Lung (tissue), 12 donors: Measurements from ENCODE around the gene HMCES. TPM values are rescaled to one million over a fixed set of nuclear protein-coding genes. Genes with fewer than 3 reads are reported as not detected.

ENCODE experiments used
- ATAC-seq: fragments of 200-7000 bp; cut with Tn5 transposase; one replicate; pipeline ENCODE4 v1.9.1; 2020; ENCODE audit warnings: moderate number of reproducible peaks; ENCODE audit not compliant: insufficient read depth, low FRiP score
- DNase-seq, 3 donors: peaks; one replicate each; pipeline ENCODE4 v3.0.0-alpha.2; 2013 to 2017
- H3K27ac ChIP-seq, 2 donors: one replicate each; pipeline ENCODE4 v1.5.1; 2013; ENCODE audit warnings: mild to moderate bottlenecking in 2 of 2, moderate library complexity in 2 of 2, control low read depth in 1 of 2, inconsistent platforms in 1 of 2, low read depth in 1 of 2, low read length in 1 of 2
- H3K27me3 ChIP-seq, 3 donors: one replicate each; pipeline ENCODE4 v1.5.1; 2013; ENCODE audit warnings: low read length in 2 of 3; ENCODE audit not compliant: control insufficient read depth in 3 of 3, insufficient read depth in 3 of 3
- H3K36me3 ChIP-seq, 4 donors: one replicate each; pipeline ENCODE4 v1.5.1; 2013; ENCODE audit warnings: low read length in 4 of 4, mild to moderate bottlenecking in 1 of 4, moderate library complexity in 1 of 4; ENCODE audit not compliant: control insufficient read depth in 4 of 4, insufficient read depth in 4 of 4
- H3K4me1 ChIP-seq, 5 donors: one replicate each; pipeline ENCODE4 v1.5.1; 2013; ENCODE audit warnings: low read length in 5 of 5, mild to moderate bottlenecking in 2 of 5, moderate library complexity in 1 of 5; ENCODE audit not compliant: control insufficient read depth in 5 of 5, insufficient read depth in 5 of 5
- H3K4me3 ChIP-seq: one replicate; pipeline ENCODE4 v1.5.1; 2013; ENCODE audit warnings: mild to moderate bottlenecking, control low read depth, moderate library complexity
- H3K9ac ChIP-seq, 2 donors: one replicate each; pipeline ENCODE4 v1.5.1; 2013; ENCODE audit warnings: low read length in 2 of 2, control low read depth in 1 of 2; ENCODE audit not compliant: insufficient read depth in 1 of 2
- H3K9me3 ChIP-seq, 4 donors: one replicate each; pipeline ENCODE4 v1.5.1; 2013; ENCODE audit warnings: low read length in 3 of 4, mild to moderate bottlenecking in 1 of 4, moderate library complexity in 1 of 4; ENCODE audit not compliant: control insufficient read depth in 4 of 4, insufficient read depth in 3 of 4
- WGBS, 2 donors: extraction: QIAGEN DNeasy Blood & Tissue Kit; methylation state at CpG; one replicate each; pipeline ENCODE4 v1.1.7; 2013; 5-methylcytosine and 5-hydroxymethylcytosine counted together
- polyA plus RNA-seq, 2 donors: library from polyadenylated mRNA; stranded (reverse); fragments of 200-250 nt; gene quantifications; one replicate each; pipeline ENCODE4 v1.2.1, GENCODE V29; 2013
- total RNA-seq, 2 donors: library from RNA; depleted of rRNA in 1 of 2; stranded (reverse); fragments of >200 nt in 1 of 2; gene quantifications; one replicate each; pipeline ENCODE4 v1.2.1, GENCODE V29; 2014 to 2021
- TF ChIP-seq, protein P1 (sequence below): IDR thresholded peaks from 2 replicates; pipeline ENCODE4 v1.5.1; 2012; ENCODE audit warnings: mild to moderate bottlenecking; ENCODE audit errors: control extremely low read depth, extremely low read depth
- donor health status: control.
- donor health status: control.
- donor health status: Bipolar disorder and iron deficiency.
- donor health status: healthy.
- donor health status: DM: yes; HTN: yes; CAD: no.

The HMCES gene
- total and polyA plus RNA-seq, 4 donors, result 23.2 to 36.6 (median 34.6) TPM

DNA sequence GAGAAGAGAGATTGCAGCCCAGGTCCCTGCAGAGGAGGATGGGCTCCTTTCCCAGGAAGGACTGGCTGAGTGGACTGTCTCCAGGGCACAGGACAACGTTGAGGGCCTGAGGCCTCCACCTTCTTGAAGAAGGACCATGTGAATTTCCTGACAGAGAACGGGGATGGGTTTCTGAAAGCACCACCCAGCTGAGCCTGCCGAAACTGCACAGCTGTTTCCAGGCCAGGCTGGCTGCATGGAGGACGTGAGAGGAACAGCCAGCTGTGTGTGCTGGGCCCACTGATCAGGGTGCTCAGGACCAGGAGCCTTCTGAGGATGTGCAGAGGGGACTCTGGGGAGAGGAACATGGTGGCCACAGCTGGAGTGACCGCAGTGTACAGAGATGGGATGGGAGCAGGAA lies 39.2 kb downstream of the HMCES start:
- Histone ChIP-seq H3K27me3 (no peaks in the 10 kb centered on the region), H3K4me3 (no peak overlapping the region), H3K4me1 (peaks cover 3 to 22% (median 11%) of the 10 kb centered on the region in 5 donors), H3K27ac (no peak overlapping the region), H3K9me3 (no peaks in the 10 kb centered on the region), H3K9ac (no peak overlapping the region), H3K36me3 (peaks cover 0 to 7% (median 2%) of the 10 kb centered on the region in 4 donors)
- TF ChIP-seq, protein P1, sequence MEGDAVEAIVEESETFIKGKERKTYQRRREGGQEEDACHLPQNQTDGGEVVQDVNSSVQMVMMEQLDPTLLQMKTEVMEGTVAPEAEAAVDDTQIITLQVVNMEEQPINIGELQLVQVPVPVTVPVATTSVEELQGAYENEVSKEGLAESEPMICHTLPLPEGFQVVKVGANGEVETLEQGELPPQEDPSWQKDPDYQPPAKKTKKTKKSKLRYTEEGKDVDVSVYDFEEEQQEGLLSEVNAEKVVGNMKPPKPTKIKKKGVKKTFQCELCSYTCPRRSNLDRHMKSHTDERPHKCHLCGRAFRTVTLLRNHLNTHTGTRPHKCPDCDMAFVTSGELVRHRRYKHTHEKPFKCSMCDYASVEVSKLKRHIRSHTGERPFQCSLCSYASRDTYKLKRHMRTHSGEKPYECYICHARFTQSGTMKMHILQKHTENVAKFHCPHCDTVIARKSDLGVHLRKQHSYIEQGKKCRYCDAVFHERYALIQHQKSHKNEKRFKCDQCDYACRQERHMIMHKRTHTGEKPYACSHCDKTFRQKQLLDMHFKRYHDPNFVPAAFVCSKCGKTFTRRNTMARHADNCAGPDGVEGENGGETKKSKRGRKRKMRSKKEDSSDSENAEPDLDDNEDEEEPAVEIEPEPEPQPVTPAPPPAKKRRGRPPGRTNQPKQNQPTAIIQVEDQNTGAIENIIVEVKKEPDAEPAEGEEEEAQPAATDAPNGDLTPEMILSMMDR, result no peak
- no peak for ATAC-seq
- 48 to 62% methylated on average over 5 of the region's 5 CpGs for WGBS, 2 donors
- DNase-seq, result peak in 1 of 3 donors; percentile 24

DNA sequence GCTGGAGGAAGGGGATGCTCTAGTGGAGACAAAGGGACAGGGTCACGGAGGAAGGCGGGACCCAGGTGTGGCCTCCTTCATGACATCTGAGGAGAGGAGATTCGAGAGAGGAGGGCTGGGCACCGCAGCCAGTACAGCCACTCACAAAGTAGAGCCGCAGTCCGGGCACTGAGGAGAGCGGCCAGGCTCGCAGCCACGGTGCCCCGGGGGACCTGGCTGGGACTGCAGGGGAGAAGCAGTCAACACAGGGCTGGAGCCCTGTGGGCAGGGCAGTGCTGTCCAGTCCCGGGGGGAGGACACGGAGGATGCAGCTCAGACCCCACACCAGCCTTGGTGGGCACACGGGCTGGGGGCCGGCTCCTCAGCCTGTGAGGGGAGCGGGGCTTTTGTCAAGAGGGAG lies 40.3 kb downstream of the HMCES start:
- Histone ChIP-seq H3K27me3 (no peaks in the 10 kb centered on the region), H3K4me1 (peaks cover 3 to 17% (median 6%) of the 10 kb centered on the region in 5 donors), H3K36me3 (peaks cover 0 to 7% (median 3%) of the 10 kb centered on the region in 4 donors), H3K9ac (no peak overlapping the region), H3K4me3 (no peak overlapping the region), H3K27ac (no peak overlapping the region), H3K9me3 (no peaks in the 10 kb centered on the region)
- 95 to 96% methylated on average over 14 to 15 of the region's 15 CpGs for WGBS, 2 donors
- DNase-seq, result no peak
- no peak for ATAC-seq
- TF ChIP-seq, protein P1, result no peak

DNA sequence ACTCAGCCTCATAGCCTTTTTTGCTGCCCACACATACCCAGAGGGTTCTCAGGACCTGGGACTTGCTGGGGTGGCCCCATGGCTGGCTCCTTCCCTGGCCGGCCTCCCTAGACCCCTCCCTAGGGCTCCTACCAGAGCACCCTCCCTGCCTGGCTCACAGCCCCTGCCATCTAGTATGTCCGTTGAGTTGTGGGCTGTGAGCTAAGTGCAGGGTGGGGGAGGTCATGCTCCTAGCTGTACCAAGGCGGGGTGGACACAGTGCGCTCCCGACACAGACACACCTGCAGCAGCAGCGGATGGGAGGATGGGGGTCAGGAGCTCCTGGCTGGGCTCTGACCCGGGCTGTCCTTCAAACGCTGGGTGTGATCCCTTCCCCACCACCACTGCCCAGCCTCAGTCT lies 41.6 kb downstream of the HMCES start:
- H3K4me3 ChIP-seq, result no peak overlapping the region
- H3K9ac ChIP-seq, result no peak overlapping the region
- 92 to 95% methylated on average over 8 of the region's 8 CpGs for WGBS, 2 donors
- no peak for DNase-seq
- TF ChIP-seq, protein P1, result no peak
- H3K27me3 ChIP-seq, result no peaks in the 10 kb centered on the region
- no peak for ATAC-seq
- peaks cover 0 to 12% (median 3%) of the 10 kb centered on the region in 5 donors for H3K4me1 ChIP-seq
- peaks cover 0 to 7% (median 5%) of the 10 kb centered on the region in 4 donors for H3K36me3 ChIP-seq
- H3K9me3 ChIP-seq, result no peaks in the 10 kb centered on the region
- H3K27ac ChIP-seq, result no peak overlapping the region
